Stimulated activated CD4-positive, alpha-beta T cell treated with anti-CD3 and anti-CD28 coated beads, Interleukin-12 subunit alpha, Interleukin-12 subunit beta, amount 100 ng/mL, for 4 hours (primary cell): ENCODE data around the gene SCO1.
"Not testable (repeated sequence)": the region's sequence is repeated elsewhere in the genome, so short reads cannot be mapped to it uniquely, and the experiment has no call there.

Experiments used
- DNase-seq: peaks from one replicate; pipeline ENCODE4 v3.0.0-alpha.2; 2020

Gene SCO1

DNA sequence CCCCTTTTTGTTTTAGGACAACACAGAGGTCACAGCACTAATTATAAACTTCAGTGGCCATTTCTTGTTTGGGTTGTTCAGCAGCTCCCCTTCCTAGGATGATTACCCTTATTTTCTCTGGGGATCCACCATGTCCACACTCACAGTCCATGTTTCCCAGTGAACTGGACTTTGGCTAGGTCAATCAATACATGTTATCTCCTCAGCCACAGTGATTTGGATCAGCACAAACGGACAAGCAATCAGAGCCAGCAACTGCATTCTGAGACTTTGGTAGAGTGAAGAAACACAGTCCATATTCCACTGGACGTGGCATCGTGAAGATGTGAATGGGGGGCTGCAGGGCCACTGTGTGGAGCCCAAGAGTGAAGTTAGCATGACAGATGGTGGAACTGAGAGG is 27.9 kb upstream of the SCO1 start:
- no peak for DNase-seq

DNA sequence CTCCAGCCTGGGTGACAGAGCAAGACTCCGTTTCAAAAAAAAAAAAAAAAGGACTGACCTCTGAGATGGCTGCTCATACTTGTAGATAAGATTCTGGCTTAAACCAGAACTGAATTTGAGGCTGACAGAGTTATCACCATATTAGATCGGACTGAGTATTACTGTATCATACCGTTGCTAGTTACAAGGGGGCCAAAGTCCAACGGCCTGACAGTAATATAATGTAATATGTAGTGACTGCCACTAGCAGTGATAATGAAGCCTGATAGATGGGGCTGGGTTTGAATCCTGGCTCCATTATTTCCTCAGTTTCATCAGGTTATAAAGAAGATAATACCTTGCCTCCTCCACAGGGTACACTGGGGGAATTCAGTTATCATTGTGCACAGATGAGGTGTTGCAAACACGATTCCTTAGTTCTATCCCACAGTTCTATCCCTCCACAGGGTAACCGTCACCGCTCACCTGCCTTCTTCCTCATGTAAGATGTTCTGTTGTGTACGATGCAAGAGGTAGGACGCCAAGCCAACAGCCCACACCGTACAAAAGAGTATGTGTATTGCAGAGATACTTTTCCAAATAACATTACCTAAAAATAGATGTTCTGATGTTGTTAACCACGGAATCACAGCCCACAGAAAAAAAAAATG is 27.3 kb upstream of the SCO1 start:
- DNase-seq: no peak

DNA sequence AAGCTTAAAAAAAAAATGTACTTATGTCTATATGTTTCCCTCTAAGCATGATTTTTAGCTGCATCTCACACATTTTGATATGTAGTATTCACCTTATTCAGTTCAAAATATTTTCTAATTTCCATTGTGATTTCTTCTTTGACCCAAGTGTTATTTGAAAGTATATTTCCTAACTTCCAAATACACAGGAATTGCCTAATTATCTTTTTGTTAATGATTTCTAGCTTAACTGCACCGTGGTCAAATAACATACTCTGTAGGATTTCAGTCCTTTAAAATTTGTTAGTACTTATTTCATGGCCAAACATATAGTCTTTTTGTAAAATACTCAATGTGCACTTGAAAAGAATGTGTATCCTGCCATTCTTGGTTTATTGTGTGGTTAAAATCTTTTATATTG is 21.2 kb upstream of the SCO1 start:
- no peak for DNase-seq

DNA sequence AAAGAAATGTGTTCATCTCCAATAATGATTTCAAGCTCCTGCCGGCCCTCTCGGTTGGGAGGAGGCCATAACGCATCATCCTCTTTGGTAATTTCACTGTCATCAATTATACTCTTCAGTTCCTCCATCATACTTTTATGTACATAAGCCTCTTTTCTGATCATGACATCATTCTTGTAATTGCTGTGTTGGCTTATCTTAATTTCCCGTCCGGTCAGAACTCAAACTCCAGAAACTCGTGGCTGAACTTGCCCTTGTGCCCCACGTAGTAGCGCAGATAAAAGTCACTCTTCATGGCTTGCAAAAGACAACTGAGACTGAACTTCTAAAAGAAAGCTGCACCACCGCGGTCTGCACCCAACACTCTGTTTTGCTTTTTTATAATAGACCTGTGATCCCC is 18.9 kb upstream of the SCO1 start:
- DNase-seq: no peak

DNA sequence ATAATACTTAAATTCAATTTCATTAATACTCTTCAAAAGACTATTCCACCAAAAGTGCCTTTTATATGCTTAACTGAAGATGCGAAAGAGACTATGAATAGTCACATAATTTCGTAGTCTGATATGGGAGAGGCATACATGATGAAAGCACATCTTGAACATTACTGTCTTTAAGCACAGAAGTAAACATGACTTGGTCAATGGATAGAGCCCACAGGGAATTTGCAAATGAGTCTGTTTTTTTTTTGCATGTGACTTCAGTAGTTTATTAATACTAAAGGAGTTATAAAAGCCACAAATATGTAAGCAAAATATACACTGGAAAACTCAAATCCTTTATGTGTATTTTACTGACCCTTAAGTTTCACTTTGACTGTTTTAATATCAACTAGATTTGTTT is 16.0 kb upstream of the SCO1 start:
- DNase-seq: no peak

DNA sequence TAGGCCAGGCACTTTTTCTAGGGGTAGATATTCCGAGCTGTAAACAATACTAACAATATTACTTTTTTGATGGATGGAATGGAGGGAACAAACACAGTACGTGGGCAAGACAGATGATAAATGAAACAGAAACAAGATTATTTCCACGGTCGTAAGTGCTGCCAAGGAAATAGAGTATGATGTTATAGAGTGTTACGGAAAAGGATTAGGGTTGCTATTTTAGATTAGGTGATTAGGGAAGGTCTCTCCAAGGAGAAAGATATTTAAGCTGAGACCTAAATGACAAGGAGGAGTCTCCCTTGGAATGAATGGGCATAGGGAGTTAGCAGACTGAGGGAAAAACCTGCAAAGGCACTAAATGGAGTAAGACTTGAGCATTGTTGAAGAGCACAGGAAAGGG is 8.4 kb upstream of the SCO1 start:
- no peak for DNase-seq

DNA sequence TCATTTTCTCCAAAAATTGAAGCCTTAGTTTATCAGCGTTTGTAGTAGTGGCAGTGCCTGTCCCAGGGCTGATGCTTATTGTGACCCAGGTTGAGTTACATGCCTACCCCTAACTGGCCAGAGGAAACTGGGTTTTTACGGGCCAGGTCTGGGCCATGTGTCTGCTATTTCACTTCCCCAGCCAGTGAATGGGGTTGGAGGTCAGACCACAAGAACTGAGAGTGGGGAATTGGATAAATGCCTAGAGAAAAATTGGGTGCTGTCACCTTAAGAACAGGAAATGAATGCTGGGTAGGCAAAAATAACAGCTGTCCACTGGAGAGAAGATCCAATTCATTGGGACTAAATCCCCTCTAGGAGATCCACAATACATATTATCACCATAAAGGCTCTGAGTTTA is 5.2 kb upstream of the SCO1 start:
- no peak for DNase-seq

DNA sequence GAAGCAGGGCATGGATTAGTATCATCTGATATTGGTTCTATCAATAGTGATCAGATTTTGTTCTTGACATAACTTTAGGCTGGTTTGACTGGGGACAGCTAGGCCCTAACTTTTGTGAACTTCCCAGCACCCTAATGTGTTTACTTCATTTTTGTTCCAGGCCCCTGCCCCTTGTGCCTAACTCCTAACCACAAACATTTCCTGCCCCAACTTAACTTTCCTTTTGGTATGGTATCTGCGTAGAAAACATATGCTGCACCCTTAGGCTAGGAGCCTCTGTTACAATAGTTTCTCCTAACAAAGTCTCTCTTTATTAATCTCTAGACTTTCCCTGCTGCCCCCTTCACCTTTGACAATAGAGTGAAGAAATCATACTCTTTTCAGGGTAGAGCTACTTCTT is 2.5 kb upstream of the SCO1 start:
- DNase-seq: no peak

DNA sequence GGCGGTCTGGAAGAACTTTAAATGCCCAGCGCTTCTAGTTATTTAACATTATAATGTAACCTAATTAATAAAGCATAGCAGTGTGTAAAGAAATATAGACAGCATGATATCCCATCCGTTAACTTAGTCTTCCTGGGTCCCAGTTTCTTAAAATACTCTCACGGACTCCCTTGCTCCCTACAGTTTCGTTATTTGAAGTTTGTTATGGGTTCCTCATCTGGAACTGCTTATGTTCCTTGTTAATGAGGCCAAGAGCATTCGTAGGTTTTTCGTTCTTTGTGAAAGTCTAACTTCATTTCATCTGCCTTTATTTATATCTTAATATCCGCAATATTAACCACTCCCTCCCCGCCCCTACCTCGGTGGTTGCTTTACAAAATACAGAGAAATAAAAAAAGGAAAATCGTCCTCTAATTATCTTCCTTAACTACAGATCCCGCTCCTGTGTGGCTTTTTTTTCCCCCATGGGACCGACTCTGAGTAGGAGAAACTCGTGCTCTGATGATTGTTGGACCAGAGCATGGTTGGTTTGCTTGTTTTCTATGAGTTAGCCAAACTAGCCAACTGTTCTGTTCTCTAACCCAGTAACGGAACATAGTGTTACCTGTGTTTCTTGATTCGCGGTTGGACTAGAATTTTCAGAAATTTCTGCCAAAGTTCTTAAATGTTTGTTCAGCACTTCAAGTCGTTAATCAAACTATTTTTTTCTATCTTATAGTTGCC is 924 bp upstream of the SCO1 start:
- no peak for DNase-seq

DNA sequence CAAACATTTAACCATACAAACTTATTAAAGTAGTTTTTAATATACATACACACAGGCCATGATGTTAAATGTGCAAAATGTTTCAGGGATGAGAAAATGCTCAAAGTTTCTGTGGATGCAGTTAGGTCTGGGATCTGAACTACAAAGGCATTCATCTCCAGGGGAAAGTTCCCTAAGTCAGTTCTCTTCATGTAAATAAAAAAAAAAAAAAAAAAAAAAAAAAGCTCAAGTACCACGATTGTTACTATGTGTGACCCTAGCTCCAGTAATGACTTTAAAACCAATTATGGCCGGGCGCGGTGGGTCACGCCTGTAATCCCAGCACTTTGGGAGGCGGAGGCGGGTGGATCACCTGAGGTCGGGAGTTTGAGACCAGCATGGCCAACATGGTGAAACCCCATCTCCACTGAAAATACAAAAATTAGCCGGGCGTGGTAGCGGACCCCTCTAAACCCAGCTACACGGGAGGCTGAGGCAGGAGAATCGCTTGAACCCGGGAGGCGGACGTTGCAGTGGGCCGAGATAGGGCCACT is 1.4 kb downstream of the SCO1 start:
- DNase-seq: not testable (repeated sequence)

DNA sequence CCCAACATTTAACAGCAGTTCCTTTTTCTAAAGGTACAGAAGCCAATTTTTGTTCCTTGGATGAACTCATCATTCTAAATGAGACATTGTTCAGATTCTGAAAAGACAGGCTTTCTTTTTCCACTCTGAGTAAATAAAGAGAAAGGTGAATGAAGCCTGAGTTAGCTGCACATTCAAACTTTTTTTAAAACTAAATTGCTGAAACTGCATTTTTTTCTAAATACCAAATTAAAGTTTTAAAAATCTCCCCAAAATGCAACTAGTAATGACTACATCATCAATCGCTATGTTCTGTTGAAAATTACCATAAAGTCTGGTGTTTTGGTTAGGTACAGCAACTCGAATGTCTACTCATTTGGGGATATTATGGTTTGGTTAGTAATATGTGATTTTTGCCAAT is 9.8 kb downstream of the SCO1 start:
- no peak for DNase-seq

DNA sequence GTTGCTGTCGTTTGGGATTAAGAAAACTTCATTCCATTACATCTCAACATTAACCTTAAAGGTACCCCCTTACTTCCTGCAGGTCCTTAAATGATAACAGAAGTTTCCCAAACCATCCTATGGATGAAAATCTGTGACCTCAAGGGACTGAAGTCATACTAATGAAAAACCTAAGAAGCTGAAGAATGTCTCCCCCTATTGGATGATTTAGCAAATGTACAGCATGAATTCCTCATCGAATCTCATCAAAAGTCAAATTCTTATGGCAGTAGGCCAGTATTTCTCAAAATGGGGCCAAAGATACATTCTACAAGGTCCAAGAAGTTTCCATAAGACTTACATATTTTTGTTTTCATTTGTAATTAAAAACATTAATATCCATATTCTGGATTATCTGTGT is 13.5 kb downstream of the SCO1 start:
- no peak for DNase-seq

DNA sequence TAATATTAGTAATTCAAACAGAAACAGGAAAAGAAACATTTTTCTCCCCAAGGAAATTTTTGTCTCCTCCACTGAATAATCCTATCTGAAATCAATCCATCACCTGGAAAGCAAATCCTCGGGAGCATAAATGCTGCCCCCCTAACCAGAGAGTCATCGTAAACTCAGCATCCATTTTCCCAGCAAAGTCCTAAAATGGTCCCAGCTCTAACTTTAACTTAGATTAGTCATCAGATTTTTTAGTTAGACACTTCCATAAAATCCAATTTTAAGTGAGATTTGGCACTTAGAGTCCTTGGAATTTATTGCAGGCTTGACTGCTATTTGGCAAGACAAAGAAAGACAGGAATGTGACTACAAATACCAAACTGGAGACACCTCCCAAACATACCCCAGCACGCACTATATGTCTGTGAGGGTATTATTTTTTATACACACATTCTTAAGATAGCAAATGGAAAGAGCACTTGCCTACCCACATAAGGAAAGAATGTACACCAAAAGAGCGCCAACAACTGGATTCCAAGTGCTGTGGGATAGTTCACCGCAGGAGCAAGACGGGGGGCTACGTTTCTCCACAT is 15.4 kb downstream of the SCO1 start:
- DNase-seq: no peak

DNA sequence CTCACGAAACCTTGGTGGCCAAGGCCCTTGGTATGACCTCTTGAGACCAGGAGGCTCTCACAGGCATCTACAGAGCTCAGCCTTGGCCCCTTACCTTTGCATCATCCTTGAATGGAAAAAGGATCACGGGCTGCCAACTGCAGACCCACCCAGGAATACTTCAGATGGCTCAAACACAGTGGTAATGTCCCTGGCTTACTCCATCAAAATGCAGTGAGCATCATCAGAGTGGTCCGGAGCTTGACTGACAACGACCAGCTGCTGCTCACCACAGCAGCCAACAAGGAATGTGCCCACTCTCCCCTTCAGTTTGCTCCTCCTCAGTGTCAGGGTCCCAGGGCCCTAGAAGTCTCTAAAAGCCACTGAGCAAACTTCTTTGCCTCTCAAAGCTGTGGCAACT is 22.6 kb downstream of the SCO1 start:
- DNase-seq: no peak

DNA sequence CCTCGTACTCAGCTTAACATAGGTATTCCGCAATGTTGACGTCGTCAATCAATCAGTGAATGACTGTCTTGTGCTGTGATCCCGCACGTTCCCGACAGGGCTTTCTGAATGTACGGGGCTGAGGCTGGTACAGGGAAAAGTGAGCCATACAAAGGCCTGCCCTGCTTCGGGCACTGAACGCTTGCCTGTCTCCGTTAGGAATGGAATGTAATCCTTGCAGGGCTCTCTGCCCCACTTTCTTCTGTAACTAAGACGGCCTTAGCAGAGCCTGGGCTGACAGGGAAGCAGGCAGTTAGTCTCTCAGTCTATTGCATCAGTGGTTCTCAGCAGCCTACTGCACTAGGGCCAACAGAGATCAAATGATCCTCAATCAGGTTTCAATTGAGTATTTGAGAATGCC is 24.0 kb downstream of the SCO1 start:
- DNase-seq: no peak

DNA sequence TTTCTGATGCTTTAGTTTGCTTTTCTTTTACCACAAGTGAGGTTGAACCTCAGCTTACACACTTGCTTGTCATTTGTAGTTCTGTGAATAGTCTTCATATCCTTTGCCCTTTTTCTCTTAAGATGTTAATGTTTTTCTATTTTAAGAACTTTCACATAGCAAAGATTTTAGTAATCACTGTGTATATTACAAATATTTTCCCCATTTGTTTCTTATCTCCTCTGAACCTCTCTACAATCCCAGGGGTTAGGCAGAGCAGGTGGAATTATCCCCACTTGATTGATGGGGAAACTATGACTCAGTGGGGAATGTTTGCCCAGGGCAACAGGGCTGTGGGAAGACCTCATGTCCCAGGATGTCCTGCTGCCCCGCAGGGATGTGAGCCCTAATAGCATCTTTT is 28.6 kb downstream of the SCO1 start:
- no peak for DNase-seq

DNA sequence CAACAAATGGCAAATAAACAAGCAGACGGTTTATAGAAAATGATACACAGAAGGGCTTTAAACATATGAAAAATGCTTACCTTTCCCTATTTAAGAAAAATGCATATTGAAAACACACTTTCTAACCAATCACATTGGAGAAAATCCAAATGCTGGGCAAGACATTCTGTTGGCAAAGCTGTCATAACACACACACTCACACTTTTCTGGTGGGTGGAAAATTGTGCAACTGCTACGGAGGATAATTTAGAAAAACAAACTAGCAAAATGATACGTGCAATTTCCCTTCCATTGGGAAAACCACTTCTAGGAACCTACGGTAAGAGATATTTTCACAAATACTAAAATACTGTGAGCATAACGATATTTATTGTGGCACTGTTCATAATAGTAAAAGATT is 30.4 kb downstream of the SCO1 start:
- DNase-seq: no peak

DNA sequence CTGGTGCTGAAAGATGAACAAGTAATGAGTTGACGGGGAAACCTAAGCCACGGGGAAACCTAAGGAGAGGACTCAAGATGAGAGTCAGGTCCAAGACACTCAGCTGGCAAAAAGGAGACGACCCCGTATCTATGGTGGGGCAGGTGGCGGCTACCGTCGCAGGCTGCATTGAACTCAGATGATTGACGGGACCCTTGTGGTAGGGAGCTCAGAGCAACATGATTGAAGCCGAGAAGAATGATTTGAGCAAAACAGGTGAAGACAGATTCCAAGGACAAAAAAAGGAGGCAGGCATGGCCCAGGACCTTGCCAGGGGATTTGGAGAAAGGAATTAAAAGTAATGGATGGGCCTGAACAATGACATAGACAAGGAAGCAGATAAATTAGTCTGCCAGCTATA is 32.8 kb downstream of the SCO1 start:
- no peak for DNase-seq

DNA sequence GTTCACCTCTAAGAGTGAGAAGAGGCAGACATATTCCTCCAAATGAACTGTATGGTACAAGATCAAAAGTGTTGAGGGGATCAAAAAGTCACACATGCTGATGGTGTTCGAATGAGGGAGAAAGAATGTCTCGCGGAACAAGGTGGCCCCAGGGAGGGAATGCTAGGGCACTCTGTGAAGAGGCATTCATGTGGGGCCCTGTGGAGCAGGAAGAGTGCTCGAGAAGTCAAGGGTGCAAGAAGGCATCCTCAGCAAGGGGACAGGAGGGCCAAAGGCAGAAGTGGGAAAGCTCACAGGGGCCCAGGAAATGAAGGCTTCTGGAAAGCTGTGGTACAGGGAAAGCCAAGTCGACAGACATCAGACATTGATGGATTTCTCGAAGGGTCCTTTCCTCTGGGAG is 34.1 kb downstream of the SCO1 start:
- DNase-seq: no peak

DNA sequence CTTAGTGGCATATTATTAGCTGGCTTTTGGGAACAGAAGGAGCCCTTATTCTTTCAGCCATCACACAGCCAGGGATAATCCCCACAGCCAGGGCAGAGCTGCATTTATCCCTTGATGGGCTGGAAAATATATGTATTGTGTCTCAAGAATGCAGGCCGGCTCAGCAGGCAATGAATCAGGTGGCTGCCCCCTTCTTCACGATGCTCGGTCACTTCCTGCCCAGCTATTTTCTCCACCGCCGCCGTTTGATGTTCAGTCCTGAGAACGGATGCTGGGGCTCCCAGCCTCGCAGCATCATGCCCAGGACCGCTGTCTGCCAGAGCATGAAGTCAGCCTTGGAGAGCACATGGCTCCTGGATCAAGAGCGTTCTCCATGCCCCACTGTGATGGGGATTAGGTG is 35.9 kb downstream of the SCO1 start:
- DNase-seq: no peak

DNA sequence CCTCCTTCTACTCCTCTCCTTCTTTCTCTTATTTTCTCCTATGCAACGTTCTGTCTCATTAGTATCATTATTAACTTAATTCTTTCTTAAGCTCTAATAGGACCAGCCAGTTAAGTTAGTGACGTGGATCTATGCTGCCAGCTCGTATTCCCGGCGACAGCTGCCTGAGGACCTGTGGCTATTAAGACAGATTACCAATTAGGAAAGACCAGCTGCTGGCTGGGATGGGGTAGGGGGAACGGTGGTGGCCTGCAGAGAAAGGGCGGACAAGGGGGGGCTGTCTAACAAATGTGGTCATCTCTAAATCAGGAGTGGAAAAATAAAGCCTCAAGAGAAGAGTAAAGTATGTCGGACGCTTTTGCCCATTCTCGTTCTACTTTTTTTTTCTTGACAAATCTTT is 39.5 kb downstream of the SCO1 start:
- no peak for DNase-seq

DNA sequence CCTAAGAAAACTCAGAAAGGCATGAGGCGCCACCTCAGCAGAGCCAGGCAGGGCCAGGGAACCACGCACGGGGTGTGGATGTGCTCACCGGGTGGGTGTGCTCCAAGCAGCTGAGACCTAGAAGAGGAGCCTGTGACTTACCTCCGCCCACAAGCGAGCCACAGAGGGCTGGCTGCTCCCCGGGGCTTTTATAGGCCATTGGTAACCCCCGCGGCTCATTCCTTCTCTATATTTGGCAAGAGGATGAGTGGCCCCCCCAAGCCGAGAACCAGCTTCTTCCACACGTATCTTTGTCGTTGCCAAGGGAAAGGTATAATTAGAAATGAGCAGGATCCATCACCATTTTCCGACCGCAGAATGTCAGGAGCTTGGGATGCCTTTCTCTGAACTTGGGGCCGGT is 40.2 kb downstream of the SCO1 start, which contains the start of gene MYH3:
Gene MYH3 (minus strand): TSS at position 162 of the 400 bp plus-strand sequence. CDS start 2,245 bp downstream, outside the sequence.
- no peak for DNase-seq

DNA sequence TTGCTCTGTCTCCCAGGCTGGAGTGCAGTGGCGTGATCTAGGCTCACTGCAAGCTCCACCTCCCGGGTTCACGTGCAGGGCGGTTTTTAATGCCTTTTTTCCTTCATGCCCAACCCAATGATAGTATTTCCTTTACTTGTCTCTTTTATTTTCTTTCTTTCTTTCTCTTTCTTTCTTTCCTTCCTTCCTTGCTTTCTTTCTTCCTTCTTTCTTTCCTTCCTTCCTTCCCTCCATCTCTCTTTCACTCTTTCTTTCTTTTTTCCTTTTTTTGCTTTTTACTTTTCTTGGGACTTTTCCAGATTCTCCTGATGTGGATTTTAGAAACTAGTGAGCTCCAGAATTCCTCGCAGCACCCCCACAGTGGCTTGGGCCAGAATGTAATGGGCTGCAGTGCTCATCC is 43.3 kb downstream of the SCO1 start:
- DNase-seq: no peak

DNA sequence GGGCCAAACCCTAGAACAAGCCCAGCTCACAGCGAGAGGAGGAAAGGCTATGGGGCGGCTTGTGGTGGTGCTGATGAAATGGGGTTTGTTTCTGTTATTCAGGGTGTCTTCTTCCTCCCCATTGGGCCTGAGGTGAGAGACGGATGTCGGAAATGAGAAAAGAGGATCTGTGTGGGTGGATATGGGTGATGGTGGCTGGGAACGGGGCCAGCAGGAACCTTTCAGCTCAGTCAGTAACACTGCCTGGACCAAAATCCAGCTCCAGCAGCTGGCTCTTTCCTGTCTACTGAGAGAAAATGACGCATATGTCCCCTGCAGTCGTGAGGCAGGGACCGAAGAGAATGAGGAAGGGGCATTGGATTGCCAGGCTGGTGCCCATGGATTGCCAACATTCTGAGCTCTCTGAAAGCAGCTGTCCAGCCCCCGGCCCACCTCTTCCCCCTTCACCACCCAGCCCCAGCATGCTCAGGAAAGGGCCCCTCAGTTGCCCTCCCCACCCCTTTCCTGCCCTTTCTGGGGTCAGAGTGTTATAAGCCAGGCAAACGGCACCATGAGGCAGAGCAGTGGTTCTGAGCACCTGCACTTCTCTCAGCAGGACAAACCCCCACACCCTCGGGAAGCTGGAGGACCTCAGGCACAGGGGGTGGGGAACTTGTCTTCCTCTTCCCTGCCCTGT is 44.2 kb downstream of the SCO1 start:
- no peak for DNase-seq
